ELF-1 (cell line): Measurements from ENCODE around the gene LZIC.
"Not testable (repeated sequence)": the region's sequence is repeated elsewhere in the genome, so short reads cannot be mapped to it uniquely, and the experiment has no call there.

Source experiments
- DNase-seq: peaks from one replicate; pipeline ENCODE4 v3.0.0-alpha.2; 2016; ENCODE audit warnings: low read depth, low spot score

Gene LZIC

GRCh38 chr1:9942939-9943788, at the start of gene LZIC, which contains the start of gene NMNAT1:
Gene LZIC (minus strand): TSS chr1:9943391. CDS start chr1:9936619, 6,772 bp downstream.
Gene NMNAT1 (plus strand): TSS chr1:9943475. CDS start chr1:9972074, 28,599 bp downstream.
- peak; percentile 97 for DNase-seq

GRCh38 chr1:9992910-9993309, 49.7 kb upstream of the LZIC start:
- DNase-seq, result no peak

GRCh38 chr1:9990944-9991343, 47.8 kb upstream of the LZIC start:
- no peak for DNase-seq

GRCh38 chr1:9989773-9990172, 46.6 kb upstream of the LZIC start:
- DNase-seq, result no peak

GRCh38 chr1:9985001-9985400, 41.8 kb upstream of the LZIC start:
- no peak for DNase-seq

- DNase-seq, result no peak
Observed at GRCh38 chr1:9984253-9984652, 41.1 kb upstream of the LZIC start.

GRCh38 chr1:9960706-9961562, 17.7 kb upstream of the LZIC start:
- peak; percentile 33 for DNase-seq

- no peak for DNase-seq
Observed at GRCh38 chr1:9960011-9960410, 16.8 kb upstream of the LZIC start.

GRCh38 chr1:9957726-9958125, 14.5 kb upstream of the LZIC start:
- DNase-seq, result no peak

GRCh38 chr1:9946315-9946714, 3.1 kb upstream of the LZIC start:
- no peak for DNase-seq

GRCh38 chr1:9942399-9942938, 722 bp downstream of the LZIC start:
- peak; percentile 34 for DNase-seq

GRCh38 chr1:9929431-9930385, 13.5 kb downstream of the LZIC start:
- DNase-seq, result peak; percentile 32

GRCh38 chr1:9927259-9927658, 15.9 kb downstream of the LZIC start:
- DNase-seq, result no peak

GRCh38 chr1:9922342-9922741, 20.8 kb downstream of the LZIC start:
- DNase-seq, result no peak

GRCh38 chr1:9920606-9921005, 22.6 kb downstream of the LZIC start:
- DNase-seq, result no peak

- DNase-seq, result no peak
Observed at GRCh38 chr1:9917901-9918300, 25.3 kb downstream of the LZIC start.

- not testable (repeated sequence) for DNase-seq
Observed at GRCh38 chr1:9917495-9917894, 25.7 kb downstream of the LZIC start.

GRCh38 chr1:9916452-9916851, 26.7 kb downstream of the LZIC start:
- DNase-seq, result no peak

GRCh38 chr1:9914610-9914937, 28.6 kb downstream of the LZIC start:
- no peak for DNase-seq

GRCh38 chr1:9912264-9912936, 30.8 kb downstream of the LZIC start:
- no peak for DNase-seq
